GM13976 (cell line): ENCODE results near the gene HDAC5.

Source experiments
- DNase-seq: peaks from one replicate; pipeline ENCODE4 v3.0.0; 2012; ENCODE audit warnings: low spot score
- CTCF ChIP-seq: IDR thresholded peaks from 2 replicates; pipeline ENCODE4 v1.5.1; 2012; ENCODE audit warnings: borderline replicate concordance, mild to moderate bottlenecking; ENCODE audit not compliant: insufficient read depth; ENCODE audit errors: extremely low read depth, missing control alignments, control extremely low read depth
- in situ Hi-C: fragments of 300-500 bp; cut with MboI; formaldehyde crosslinking; loops from one replicate; pipeline ENCODE4 v1.12.0; 2022; ENCODE audit warnings: low sequenced_read_pairs, mixed read lengths, inconsistent platforms; ENCODE audit not compliant: unreplicated experiment

The HDAC5 gene

GRCh38 chr17:44110011-44110686, 13.3 kb downstream of the HDAC5 start:
- in situ Hi-C loops: no loop called here
- TF ChIP-seq CTCF: no peak
- DNase-seq: no peak

GRCh38 chr17:44109312-44109630, 14.2 kb downstream of the HDAC5 start:
- no peak for TF ChIP-seq CTCF
- in situ Hi-C loops: no loop called here
- no peak for DNase-seq

GRCh38 chr17:44108440-44109311, 14.8 kb downstream of the HDAC5 start:
- in situ Hi-C loops: no loop called here
- no peak for TF ChIP-seq CTCF
- no peak for DNase-seq

- in situ Hi-C loops: no loop called here
- no peak for TF ChIP-seq CTCF
- DNase-seq: no peak
Observed at GRCh38 chr17:44106801-44107200, 16.6 kb downstream of the HDAC5 start.

DNA sequence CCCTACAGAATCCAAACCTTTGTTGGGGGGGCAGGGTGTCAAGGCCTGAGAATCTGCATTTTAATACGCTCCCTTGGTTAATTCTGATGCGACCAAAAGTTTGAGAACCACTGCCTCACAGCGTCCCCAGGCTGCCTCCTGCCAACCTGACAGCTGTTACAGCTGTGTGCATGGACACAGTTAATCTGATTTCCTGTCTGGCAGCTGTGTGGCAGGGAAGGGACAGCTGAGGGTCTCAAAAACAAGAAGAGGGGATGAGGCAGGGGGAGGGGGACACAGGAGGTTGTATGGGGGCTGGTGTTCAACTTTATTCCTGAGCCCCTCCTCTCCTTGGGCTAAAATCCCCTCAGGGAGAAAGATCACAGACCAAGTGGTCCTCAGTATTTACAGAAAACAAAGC, 17.5 kb downstream of the HDAC5 start:
- no peak for DNase-seq

DNA sequence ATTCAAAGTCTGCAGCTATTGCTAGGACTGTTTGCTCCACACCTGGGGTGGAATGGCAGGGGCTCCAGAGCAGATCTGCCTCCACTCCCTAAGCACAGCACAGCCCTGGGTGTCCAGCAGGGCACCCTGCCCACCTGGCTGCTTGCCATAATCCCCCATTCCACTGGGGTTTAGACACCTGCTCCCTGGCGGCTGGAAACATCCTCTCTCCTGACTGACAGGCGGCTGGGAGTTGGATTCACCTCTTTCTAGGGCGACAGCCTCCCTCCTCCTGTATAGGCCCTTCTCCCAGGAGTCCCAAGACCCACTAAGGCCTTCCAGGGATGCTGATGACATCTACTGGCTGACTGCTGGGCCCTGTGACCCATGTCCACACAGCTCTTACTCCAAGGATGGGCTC, 18.0 kb downstream of the HDAC5 start:
- in situ Hi-C loops: no loop called here
- DNase-seq: no peak
- no peak for TF ChIP-seq CTCF

More for the DNA sequence above, 17.5 kb downstream of the HDAC5 start:
- in situ Hi-C loops: no loop called here
- TF ChIP-seq CTCF: no peak
